ENCODE data around the gene NCBP1.

The NCBP1 gene

DNA sequence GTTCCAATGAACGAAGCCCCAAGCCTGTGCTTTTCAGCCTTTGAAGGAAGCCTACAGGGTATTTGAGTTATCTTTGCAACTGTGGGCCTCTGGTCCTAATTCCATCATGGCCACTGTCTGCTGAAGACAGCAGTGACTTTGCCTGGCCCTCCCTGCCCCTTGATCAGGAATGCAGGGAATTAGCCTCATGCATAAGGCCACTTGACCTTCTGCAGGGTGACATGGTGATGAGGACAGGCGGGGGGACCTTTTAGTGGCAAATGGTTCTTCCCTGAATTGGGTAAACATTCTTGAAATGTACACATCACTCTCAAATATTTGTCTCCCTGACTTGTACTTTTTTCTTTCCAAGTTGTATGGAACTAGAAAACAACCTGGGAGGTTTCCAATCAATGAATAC is 88.7 kb downstream of the NCBP1 start:
- Histone ChIP-seq H3K36me3 (replicated peaks) (no peaks in the 10 kb centered on the region), H3K4me1 (no peaks in the 10 kb centered on the region), H3K27me3 (ENCODE audit: low read depth) (peaks cover 7% of the 10 kb centered on the region), H3K9me3 (no peaks in the 10 kb centered on the region; the same call in 1 of the 2 replicates), H3K4me3 (no peak overlapping the region)
- in situ Hi-C loops (cut with MboI; ENCODE audit: low sequenced_read_pairs) = loop anchor here (25.0 kb wide), 1 partner anchor 540 kb away; the partner anchor contains the start of gene TBC1D2
- DNase-seq (ENCODE audit: low spot score in 2 of 2) = no peak
